Measurements from ENCODE around the gene CFAP43.

DNA sequence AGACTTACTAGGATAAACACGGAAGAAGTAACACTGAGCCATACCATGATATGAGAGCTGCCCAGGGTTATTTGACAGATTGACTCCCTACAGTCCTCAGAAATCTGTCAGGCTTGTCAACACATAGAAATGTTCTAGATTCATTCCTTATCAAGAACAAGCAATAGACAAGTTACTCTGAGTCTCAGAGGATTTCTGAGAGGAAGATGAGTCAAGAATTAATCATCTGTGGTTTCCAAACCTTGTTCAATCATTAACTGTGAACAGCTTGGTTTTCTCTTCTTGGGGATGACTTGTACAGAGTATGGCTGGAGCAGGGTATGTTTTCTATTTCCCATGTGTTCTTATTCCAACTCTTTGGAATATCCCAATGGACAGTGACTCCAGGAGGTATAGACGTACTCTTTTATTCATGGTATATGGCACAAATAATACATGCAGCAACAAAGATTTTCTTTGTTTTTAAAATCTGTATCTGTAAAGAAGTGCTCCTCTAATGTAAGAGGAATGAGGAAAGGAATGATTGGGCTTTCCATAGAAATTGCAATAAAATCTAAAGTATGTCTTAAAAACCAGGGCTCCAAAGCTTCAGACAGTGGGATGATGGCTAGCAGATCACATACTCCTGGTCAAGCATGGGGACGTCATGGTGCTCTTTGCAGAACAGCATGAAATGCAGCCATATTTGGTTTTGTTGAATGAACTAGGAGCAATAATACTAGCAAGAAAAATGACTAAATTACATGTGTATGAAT lies 122.1 kb downstream of the CFAP43 start:
- TF ChIP-seq ARNTL (CRISPR knock-in tag; IDR thresholded peaks at IDR 0.05; ENCODE audit: borderline replicate concordance, low read depth) (no peak), SNAI2 (CRISPR knock-in tag; IDR thresholded peaks at IDR 0.05) (no peak), TOX (CRISPR knock-in tag; IDR thresholded peaks at IDR 0.05; ENCODE audit: borderline replicate concordance) (no peak), PPARA (CRISPR knock-in tag; IDR thresholded peaks at IDR 0.05; ENCODE audit: borderline replicate concordance) (no peak), RARB (CRISPR knock-in tag; IDR thresholded peaks at IDR 0.05) (no peak), ZNF565 (CRISPR knock-in tag; conservative IDR thresholded peaks at IDR 0.05; ENCODE audit: low read depth) (no peak), BACH2 (CRISPR knock-in tag; IDR thresholded peaks at IDR 0.05; ENCODE audit: borderline replicate concordance) (no peak), CSDC2 (CRISPR knock-in tag; IDR thresholded peaks at IDR 0.05) (no peak), ZNF70 (CRISPR knock-in tag; IDR thresholded peaks at IDR 0.05) (no peak), OSR1 (CRISPR knock-in tag; IDR thresholded peaks at IDR 0.05) (no peak), ZFP3 (CRISPR knock-in tag; IDR thresholded peaks at IDR 0.05) (no peak)
- TF ChIP-seq, protein P1, sequence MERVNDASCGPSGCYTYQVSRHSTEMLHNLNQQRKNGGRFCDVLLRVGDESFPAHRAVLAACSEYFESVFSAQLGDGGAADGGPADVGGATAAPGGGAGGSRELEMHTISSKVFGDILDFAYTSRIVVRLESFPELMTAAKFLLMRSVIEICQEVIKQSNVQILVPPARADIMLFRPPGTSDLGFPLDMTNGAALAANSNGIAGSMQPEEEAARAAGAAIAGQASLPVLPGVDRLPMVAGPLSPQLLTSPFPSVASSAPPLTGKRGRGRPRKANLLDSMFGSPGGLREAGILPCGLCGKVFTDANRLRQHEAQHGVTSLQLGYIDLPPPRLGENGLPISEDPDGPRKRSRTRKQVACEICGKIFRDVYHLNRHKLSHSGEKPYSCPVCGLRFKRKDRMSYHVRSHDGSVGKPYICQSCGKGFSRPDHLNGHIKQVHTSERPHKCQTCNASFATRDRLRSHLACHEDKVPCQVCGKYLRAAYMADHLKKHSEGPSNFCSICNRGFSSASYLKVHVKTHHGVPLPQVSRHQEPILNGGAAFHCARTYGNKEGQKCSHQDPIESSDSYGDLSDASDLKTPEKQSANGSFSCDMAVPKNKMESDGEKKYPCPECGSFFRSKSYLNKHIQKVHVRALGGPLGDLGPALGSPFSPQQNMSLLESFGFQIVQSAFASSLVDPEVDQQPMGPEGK (CRISPR knock-in tag; IDR thresholded peaks at IDR 0.05; ENCODE audit: borderline replicate concordance): no peak
- TF ChIP-seq, protein P2, sequence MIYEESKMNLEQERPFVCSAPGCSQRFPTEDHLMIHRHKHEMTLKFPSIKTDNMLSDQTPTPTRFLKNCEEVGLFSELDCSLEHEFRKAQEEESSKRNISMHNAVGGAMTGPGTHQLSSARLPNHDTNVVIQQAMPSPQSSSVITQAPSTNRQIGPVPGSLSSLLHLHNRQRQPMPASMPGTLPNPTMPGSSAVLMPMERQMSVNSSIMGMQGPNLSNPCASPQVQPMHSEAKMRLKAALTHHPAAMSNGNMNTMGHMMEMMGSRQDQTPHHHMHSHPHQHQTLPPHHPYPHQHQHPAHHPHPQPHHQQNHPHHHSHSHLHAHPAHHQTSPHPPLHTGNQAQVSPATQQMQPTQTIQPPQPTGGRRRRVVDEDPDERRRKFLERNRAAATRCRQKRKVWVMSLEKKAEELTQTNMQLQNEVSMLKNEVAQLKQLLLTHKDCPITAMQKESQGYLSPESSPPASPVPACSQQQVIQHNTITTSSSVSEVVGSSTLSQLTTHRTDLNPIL (CRISPR knock-in tag; IDR thresholded peaks at IDR 0.05; ENCODE audit: low read depth): no peak
- TF ChIP-seq, protein P3, sequence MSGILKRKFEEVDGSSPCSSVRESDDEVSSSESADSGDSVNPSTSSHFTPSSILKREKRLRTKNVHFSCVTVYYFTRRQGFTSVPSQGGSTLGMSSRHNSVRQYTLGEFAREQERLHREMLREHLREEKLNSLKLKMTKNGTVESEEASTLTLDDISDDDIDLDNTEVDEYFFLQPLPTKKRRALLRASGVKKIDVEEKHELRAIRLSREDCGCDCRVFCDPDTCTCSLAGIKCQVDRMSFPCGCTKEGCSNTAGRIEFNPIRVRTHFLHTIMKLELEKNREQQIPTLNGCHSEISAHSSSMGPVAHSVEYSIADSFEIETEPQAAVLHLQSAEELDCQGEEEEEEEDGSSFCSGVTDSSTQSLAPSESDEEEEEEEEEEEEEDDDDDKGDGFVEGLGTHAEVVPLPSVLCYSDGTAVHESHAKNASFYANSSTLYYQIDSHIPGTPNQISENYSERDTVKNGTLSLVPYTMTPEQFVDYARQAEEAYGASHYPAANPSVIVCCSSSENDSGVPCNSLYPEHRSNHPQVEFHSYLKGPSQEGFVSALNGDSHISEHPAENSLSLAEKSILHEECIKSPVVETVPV (CRISPR knock-in tag; IDR thresholded peaks at IDR 0.05): no peak
